H9 (cell line): Measurements from ENCODE around the gene DAP3. TPM values are rescaled to one million over a fixed set of nuclear protein-coding genes. Genes with fewer than 3 reads are reported as not detected.
"Not testable (repeated sequence)": the region's sequence is repeated elsewhere in the genome, so short reads cannot be mapped to it uniquely, and the experiment has no call there.

Experiments
- DNase-seq: peaks from one replicate; pipeline ENCODE4 v3.0.0-alpha.2; 2017
- H2AFZ ChIP-seq: one replicate; pipeline ENCODE4 v1.6.1; 2013; ENCODE audit warnings: mild to moderate bottlenecking, low read length, control low read depth, moderate library complexity
- H2AK5ac ChIP-seq: 2 replicates; pipeline ENCODE4 v1.6.1; 2013; ENCODE audit warnings: low read length, control low read depth, mixed read lengths; ENCODE audit not compliant: insufficient read length
- H2BK120ac ChIP-seq: one replicate; pipeline ENCODE4 v1.6.1; 2013; ENCODE audit warnings: low read depth, mild to moderate bottlenecking, low read length, control low read depth, inconsistent platforms; ENCODE audit not compliant: poor library complexity, severe bottlenecking
- H2BK12ac ChIP-seq: 2 replicates; pipeline ENCODE4 v1.6.1; 2013; ENCODE audit warnings: low read length, control low read depth, mixed read lengths, low read depth; ENCODE audit not compliant: insufficient read length
- H2BK15ac ChIP-seq: 2 replicates; pipeline ENCODE4 v1.6.1; 2013; ENCODE audit warnings: low read depth, low read length, control low read depth
- H2BK20ac ChIP-seq: one replicate; pipeline ENCODE4 v1.6.1; 2013; ENCODE audit warnings: low read depth, mild to moderate bottlenecking, low read length, control low read depth, inconsistent platforms; ENCODE audit not compliant: poor library complexity, severe bottlenecking
- H2BK5ac ChIP-seq: 2 replicates; pipeline ENCODE4 v1.6.1; 2013; ENCODE audit warnings: low read length, control low read depth, mixed read lengths; ENCODE audit not compliant: insufficient read length
- H3K14ac ChIP-seq: 2 replicates; pipeline ENCODE4 v1.6.1; 2013; ENCODE audit warnings: low read length, control low read depth; ENCODE audit not compliant: insufficient read depth
- H3K18ac ChIP-seq: 2 replicates; pipeline ENCODE4 v1.6.1; 2013; ENCODE audit warnings: low read depth, mild to moderate bottlenecking, mixed read lengths, low read length, control low read depth; ENCODE audit not compliant: insufficient read length
- H3K23ac ChIP-seq: 2 replicates; pipeline ENCODE4 v1.6.1; 2013; ENCODE audit warnings: low read length, control low read depth, mixed read lengths, low read depth; ENCODE audit not compliant: insufficient read length
- H3K23me2 ChIP-seq: 2 replicates; pipeline ENCODE4 v1.6.1; 2013; ENCODE audit warnings: low read depth, mild to moderate bottlenecking, mixed read lengths, low read length, control low read depth; ENCODE audit not compliant: insufficient read length, poor library complexity, severe bottlenecking
- H3K27ac ChIP-seq: 2 replicates; pipeline ENCODE4 v1.5.1; 2013; ENCODE audit warnings: low read length, control low read depth, mixed read lengths, low read depth; ENCODE audit not compliant: insufficient read length
- H3K27me3 ChIP-seq: 2 replicates; pipeline ENCODE4 v1.6.1; 2013; ENCODE audit warnings: low read length, control low read depth, inconsistent platforms; ENCODE audit not compliant: insufficient read depth
- H3K4ac ChIP-seq: 2 replicates; pipeline ENCODE4 v1.6.1; 2013; ENCODE audit warnings: low read depth, mild to moderate bottlenecking, control low read depth, inconsistent platforms, low read length, moderate library complexity
- H3K4me1 ChIP-seq: 2 replicates; pipeline ENCODE4 v1.6.1; 2013; ENCODE audit warnings: low read length, control low read depth, inconsistent platforms; ENCODE audit not compliant: insufficient read depth
- H3K4me2 ChIP-seq: 2 replicates; pipeline ENCODE4 v1.6.1; 2013; ENCODE audit warnings: low read length, control low read depth, mixed read lengths; ENCODE audit not compliant: insufficient read length, insufficient read depth
- H3K56ac ChIP-seq: 2 replicates; pipeline ENCODE4 v1.6.1; 2013; ENCODE audit warnings: low read depth, mild to moderate bottlenecking, mixed read lengths, low read length, control low read depth; ENCODE audit not compliant: insufficient read length
- H3K79me1 ChIP-seq: 2 replicates; pipeline ENCODE4 v1.6.1; 2013; ENCODE audit warnings: low read depth, mild to moderate bottlenecking, moderate library complexity, low read length, control low read depth, inconsistent platforms; ENCODE audit not compliant: insufficient read depth, poor library complexity, severe bottlenecking
- H3K79me2 ChIP-seq: 2 replicates; pipeline ENCODE4 v1.6.1; 2013; ENCODE audit warnings: low read length, control low read depth, inconsistent platforms; ENCODE audit not compliant: insufficient read depth
- H3K9ac ChIP-seq: 2 replicates; pipeline ENCODE4 v1.6.1; 2013; ENCODE audit warnings: low read length, control low read depth, mixed read lengths; ENCODE audit not compliant: insufficient read length; ENCODE audit errors: extremely low read depth
- H3K9me3 ChIP-seq: one replicate; pipeline ENCODE4 v1.6.1; 2013; ENCODE audit warnings: low read depth, low read length, inconsistent platforms; ENCODE audit not compliant: control insufficient read depth
- H3T11ph ChIP-seq: one replicate; pipeline ENCODE4 v1.6.1; 2013; ENCODE audit warnings: mild to moderate bottlenecking, low read length, control low read depth, inconsistent platforms
- H4K20me1 ChIP-seq: one replicate; pipeline ENCODE4 v1.6.1; 2013; ENCODE audit not compliant: control insufficient read depth, insufficient read length, insufficient read depth
- H4K5ac ChIP-seq: 2 replicates; pipeline ENCODE4 v1.6.1; 2013; ENCODE audit warnings: low read depth, mild to moderate bottlenecking, mixed read lengths, low read length, control low read depth; ENCODE audit not compliant: insufficient read length
- H4K8ac ChIP-seq: replicated peaks from 2 replicates; pipeline ENCODE4 v1.6.1; 2013; ENCODE audit warnings: low read length, control low read depth, mixed read lengths, low read depth; ENCODE audit not compliant: insufficient read length
- H4K91ac ChIP-seq: 2 replicates; pipeline ENCODE4 v1.6.1; 2013; ENCODE audit warnings: low read depth, mild to moderate bottlenecking, moderate library complexity, mixed read lengths, low read length, control low read depth; ENCODE audit not compliant: insufficient read length
- H3K27ac Mint-ChIP-seq, 3 experiments: 2 replicates in 2 of 3; 3 replicates in 1 of 3; pipeline ENCODE4 v1.8.0; 2020 to 2021; ENCODE audit warnings: mixed read lengths in 3 of 3, mild to moderate bottlenecking in 1 of 3, moderate library complexity in 1 of 3
- H3K27me3 Mint-ChIP-seq: 2 replicates; pipeline ENCODE4 v1.8.0; 2021; ENCODE audit warnings: low read depth, mild to moderate bottlenecking, moderate library complexity, mixed read lengths
- H3K36me3 Mint-ChIP-seq, 3 experiments: 2 replicates in 2 of 3; 3 replicates in 1 of 3; pipeline ENCODE4 v1.8.0; 2020 to 2021; ENCODE audit warnings: low read depth in 3 of 3, mixed read lengths in 3 of 3; ENCODE audit not compliant: insufficient read depth in 1 of 3
- H3K4me1 Mint-ChIP-seq, 2 experiments: 2 replicates each; pipeline ENCODE4 v1.8.0; 2020; ENCODE audit warnings: mixed read lengths in 2 of 2
- H3K4me3 Mint-ChIP-seq, 2 experiments: 2 replicates in 1 of 2; 3 replicates in 1 of 2; pipeline ENCODE4 v1.8.0; 2020 to 2021; ENCODE audit warnings: mild to moderate bottlenecking in 2 of 2, mixed read lengths in 2 of 2, moderate library complexity in 1 of 2
- H3K9me3 Mint-ChIP-seq, 2 experiments: 2 replicates in 1 of 2; 3 replicates in 1 of 2; pipeline ENCODE4 v1.8.0; 2020; ENCODE audit warnings: mild to moderate bottlenecking in 2 of 2, mixed read lengths in 2 of 2, moderate library complexity in 1 of 2
- CTCF ChIP-seq: fragments of 200-600 bp; sonication (generic); conservative IDR thresholded peaks from 3 replicates; pipeline ENCODE4 v1.8.0; 2021; ENCODE audit warnings: antibody characterized with exemption, mild to moderate bottlenecking
- WGBS: extraction: QIAGEN DNeasy Blood & Tissue Kit; methylation state at CpG from one replicate; pipeline ENCODE4 v1.1.7; 2013; ENCODE audit warnings: missing lambda C conversion rate, low lambda C conversion rate, mixed read lengths; ENCODE audit not compliant: insufficient read length; ENCODE audit errors: extremely low coverage; 5-methylcytosine and 5-hydroxymethylcytosine counted together
- total RNA-seq: library from RNA; stranded (reverse); gene quantifications from 2 replicates; pipeline ENCODE4 v1.2.1, GENCODE V29; 2021

The DAP3 gene
- total RNA-seq, 1 experiment from 2014 or later = 114 TPM

- no peak for TF ChIP-seq CTCF
- no peaks in the 10 kb centered on the region for H3K4me1 ChIP-seq
- no peak overlapping the region for H4K5ac ChIP-seq
- no peak overlapping the region for H3K56ac ChIP-seq
- no peak overlapping the region for H3K18ac ChIP-seq
- no peaks in the 10 kb centered on the region for H3K23me2 ChIP-seq
- H3K79me1 ChIP-seq = no peaks in the 10 kb centered on the region
- H4K8ac ChIP-seq = no peak overlapping the region
- no peak overlapping the region for H2BK120ac ChIP-seq
- H4K20me1 ChIP-seq = no peaks in the 10 kb centered on the region
- Mint-ChIP-seq H3K27ac (peak overlapping the region in 1 of 3 experiments; percentile 30; a peak in 1 of 7 replicates), H3K36me3 (peaks cover 32 to 86% (median 65%) of the 10 kb centered on the region in 3 experiments; a peak in 6 of 7 replicates), H3K4me3 (no peak overlapping the region), H3K9me3 (no peaks in the 10 kb centered on the region), H3K4me1 (peaks cover 6 to 13% of the 10 kb centered on the region in 2 experiments; a peak in 3 of 4 replicates), H3K27me3 (no peaks in the 10 kb centered on the region)
- H3K9me3 ChIP-seq = no peaks in the 10 kb centered on the region
- no peak overlapping the region for H2BK20ac ChIP-seq
- H2BK12ac ChIP-seq = no peak overlapping the region
- no peak overlapping the region for H3K27ac ChIP-seq
- H3K27me3 ChIP-seq = no peaks in the 10 kb centered on the region
- H3K9ac ChIP-seq = no peak overlapping the region
- no CpG with 5 or more reads among the region's 11 CpGs for WGBS
- no peak overlapping the region for H3K4ac ChIP-seq
- H3T11ph ChIP-seq = no peak overlapping the region
- H2BK5ac ChIP-seq = no peak overlapping the region
- H2AK5ac ChIP-seq = no peak overlapping the region
- no peak overlapping the region for H2BK15ac ChIP-seq
- H4K91ac ChIP-seq = no peak overlapping the region
- no peaks in the 10 kb centered on the region for H3K79me2 ChIP-seq
- H2AFZ ChIP-seq = no peak overlapping the region
- H3K23ac ChIP-seq = no peak overlapping the region
- DNase-seq = no peak
- no peak overlapping the region for H3K14ac ChIP-seq
- no peak overlapping the region for H3K4me2 ChIP-seq
Measured at GRCh38 chr1:155761736-155762405, 73.0 kb downstream of the DAP3 start.

DNA sequence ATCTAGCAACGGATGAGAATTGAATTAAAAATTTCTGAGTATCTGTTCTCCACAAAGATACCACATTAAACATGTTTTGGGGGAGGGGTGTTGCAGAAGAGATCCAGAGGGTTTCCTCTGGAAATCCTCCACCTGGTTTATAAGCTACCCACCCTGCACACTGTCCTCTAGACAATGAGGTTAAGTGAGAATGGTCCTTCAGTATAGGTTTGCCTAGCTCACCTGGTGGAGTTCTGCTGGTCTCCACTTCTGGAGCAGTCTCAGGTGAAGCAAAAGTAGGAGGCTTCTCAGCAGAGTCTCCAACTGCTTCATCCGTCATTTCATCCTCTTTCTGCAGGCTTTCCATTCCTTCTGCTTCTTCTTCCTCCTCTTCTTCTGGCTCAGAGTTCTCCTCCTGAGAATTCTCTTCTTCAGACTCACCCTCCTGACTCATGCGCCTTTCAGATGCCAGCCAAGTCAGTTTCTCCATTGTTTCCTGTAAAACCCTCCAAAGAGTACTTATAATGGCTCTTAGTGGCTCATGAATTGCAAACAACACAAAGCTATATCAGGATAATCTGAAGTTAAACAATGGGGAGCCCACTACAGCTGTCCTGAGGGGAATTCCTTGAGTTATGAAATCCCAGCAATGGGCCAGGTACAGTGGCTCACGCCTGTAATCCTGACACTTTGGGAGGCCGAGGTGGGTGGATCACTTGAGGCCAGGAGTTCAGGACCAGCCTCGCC, 74.4 kb downstream of the DAP3 start:
- H3K4me3 Mint-ChIP-seq, H2BK20ac ChIP-seq, H3K4ac ChIP-seq, H3K4me2 ChIP-seq, H3K4me1 ChIP-seq, H2BK15ac ChIP-seq, H2AK5ac ChIP-seq, H3K56ac ChIP-seq, H4K91ac ChIP-seq, H2BK120ac ChIP-seq, H3K27me3 Mint-ChIP-seq, H3K23me2 ChIP-seq, H3K27me3 ChIP-seq, H4K20me1 ChIP-seq, H3K14ac ChIP-seq, H3T11ph ChIP-seq, H3K79me1 ChIP-seq, H3K79me2 ChIP-seq, H2BK12ac ChIP-seq, H4K5ac ChIP-seq, H3K9me3 Mint-ChIP-seq, H3K27ac ChIP-seq, H4K8ac ChIP-seq, H3K18ac ChIP-seq, H3K9ac ChIP-seq, H3K23ac ChIP-seq, H2BK5ac ChIP-seq, H2AFZ ChIP-seq, H3K9me3 ChIP-seq: not testable (repeated sequence)
- H3K36me3 Mint-ChIP-seq = peaks cover 33 to 88% (median 67%) of the 10 kb centered on the region in 3 experiments; a peak in 6 of 7 replicates
- peak overlapping the region in 1 of 3 experiments; percentile 25; a peak in 1 of 7 replicates for H3K27ac Mint-ChIP-seq
- no CpG with 5 or more reads among the region's 6 CpGs for WGBS
- peaks cover 6 to 13% of the 10 kb centered on the region in 2 experiments; a peak in 3 of 4 replicates for H3K4me1 Mint-ChIP-seq
- peak; percentile 39 for DNase-seq
